B cell (primary cell): ENCODE measurements around the gene MIS18A. TPM values are rescaled to one million over a fixed set of nuclear protein-coding genes. Genes with fewer than 3 reads are reported as not detected.

Experiments used
- ATAC-seq: fragments of 200-7000 bp; cut with Tn5 transposase; one replicate; pipeline ENCODE4 v1.10.0; 2021; ENCODE audit warnings: low read depth, mild to moderate bottlenecking, moderate number of reproducible peaks, moderate library complexity
- CTCF ChIA-PET: fragments of 350-600 bp; sonication (Branson Sonifier 250); formaldehyde crosslinking; loops from one replicate; lab custom pipeline; 2021; ENCODE audit warnings: antibody characterized with exemption, inconsistent platforms; lab: Charles Lee
- POLR2A ChIA-PET: fragments of 350-600 bp; sonication (Branson Sonifier 250); formaldehyde crosslinking; loops from one replicate; lab custom pipeline; 2021; ENCODE audit warnings: antibody characterized with exemption; lab: Charles Lee
- DNase-seq: peaks from one replicate; pipeline ENCODE4 v3.0.0; 2013
- H2AFZ ChIP-seq: 2 replicates; pipeline ENCODE4 v1.6.1; 2012; ENCODE audit warnings: mild to moderate bottlenecking, low read depth, low read length; ENCODE audit not compliant: insufficient read depth, poor library complexity, severe bottlenecking
- H3K27ac ChIP-seq, 2 donors: 1 replicate in 1 of 2; 2 replicates in 1 of 2; pipeline ENCODE4 v1.5.1; 2012 to 2013; ENCODE audit warnings: low read length in 2 of 2, mild to moderate bottlenecking in 2 of 2, moderate library complexity in 1 of 2
- H3K27me3 ChIP-seq, 4 experiments: fragments of 200-600 bp in 1 of 4; sonication (generic) in 1 of 4; replicated peaks in 1 of 4; 1 replicate in 2 of 4; 2 replicates in 2 of 4; pipeline versions ENCODE4 v1.6.1 to v1.7.0; 2013 to 2016; ENCODE audit warnings: low read length in 3 of 4, mild to moderate bottlenecking in 2 of 4, mixed read lengths in 1 of 4, moderate library complexity in 1 of 4; ENCODE audit not compliant: insufficient read depth in 4 of 4, control insufficient read depth in 3 of 4; ENCODE audit errors: control extremely low read depth in 1 of 4
- H3K36me3 ChIP-seq, 2 experiments: replicated peaks in 1 of 2; 1 replicate in 1 of 2; 2 replicates in 1 of 2; pipeline versions ENCODE4 v1.6.1 to v1.7.1; 2013; ENCODE audit warnings: low read length in 1 of 2; ENCODE audit not compliant: insufficient read depth in 2 of 2, control insufficient read depth in 1 of 2; ENCODE audit errors: control extremely low read depth in 1 of 2, extremely low read depth in 1 of 2
- H3K4me1 ChIP-seq, 2 donors: fragments of 200-600 bp in 1 of 2; sonication (generic) in 1 of 2; 1 replicate in 1 of 2; 2 replicates in 1 of 2; pipeline versions ENCODE4 v1.5.1 to v1.6.1; 2013 to 2017; ENCODE audit warnings: low read length in 2 of 2; ENCODE audit not compliant: control insufficient read depth in 2 of 2, insufficient read depth in 2 of 2
- H3K4me2 ChIP-seq: replicated peaks from 2 replicates; pipeline ENCODE3; 2012; ENCODE audit warnings: mild to moderate bottlenecking, low read depth, low read length; ENCODE audit not compliant: poor library complexity, severe bottlenecking
- H3K4me3 ChIP-seq, 5 experiments: fragments of 200-600 bp in 1 of 5; sonication (generic) in 1 of 5; 1 replicate in 3 of 5; 2 replicates in 2 of 5; pipeline versions ENCODE4 v1.5.1 to v1.7.0; 2011 to 2016; ENCODE audit warnings: low read length in 4 of 5, mild to moderate bottlenecking in 4 of 5, low read depth in 2 of 5, control low read depth in 1 of 5, moderate library complexity in 1 of 5; ENCODE audit not compliant: insufficient read depth in 1 of 5; ENCODE audit errors: control extremely low read depth in 1 of 5, extremely low read depth in 1 of 5
- H3K79me2 ChIP-seq: fragments of 200-600 bp; sonication (generic); one replicate; pipeline ENCODE4 v1.6.0; 2016; ENCODE audit warnings: low read length; ENCODE audit not compliant: control insufficient read depth, insufficient read depth
- H3K9ac ChIP-seq: fragments of 200-600 bp; sonication (generic); 2 replicates; pipeline ENCODE4 v1.6.1; 2017; ENCODE audit warnings: mild to moderate bottlenecking, low read length, moderate library complexity
- H3K9me3 ChIP-seq, 3 donors: one replicate each; pipeline versions ENCODE4 v1.6.1 to v1.7.1; 2013; ENCODE audit warnings: low read length in 2 of 3; ENCODE audit not compliant: control insufficient read depth in 2 of 3, insufficient read depth in 1 of 3; ENCODE audit errors: control extremely low read depth in 1 of 3
- H4K20me1 ChIP-seq: 2 replicates; pipeline ENCODE4 v1.6.0; 2012; ENCODE audit warnings: mild to moderate bottlenecking, low read length; ENCODE audit not compliant: insufficient read depth, control insufficient read depth, poor library complexity, severe bottlenecking
- H3K27ac Mint-ChIP-seq: one replicate; pipeline ENCODE4 v1.8.0; 2021; ENCODE audit warnings: mixed read lengths
- H3K27me3 Mint-ChIP-seq: one replicate; pipeline ENCODE4 v1.8.0; 2021; ENCODE audit warnings: mixed read lengths
- H3K4me1 Mint-ChIP-seq: one replicate; pipeline ENCODE4 v1.8.0; 2021; ENCODE audit warnings: mixed read lengths
- H3K4me3 Mint-ChIP-seq: one replicate; pipeline ENCODE4 v1.8.0; 2021; ENCODE audit warnings: mixed read lengths
- H3K9me3 Mint-ChIP-seq: one replicate; pipeline ENCODE4 v1.8.0; 2022; ENCODE audit warnings: mixed read lengths; ENCODE audit not compliant: insufficient read depth
- EZH2 ChIP-seq: IDR thresholded peaks from 2 replicates; pipeline ENCODE4 v1.6.1; 2012; ENCODE audit warnings: borderline replicate concordance, low read depth, mild to moderate bottlenecking, moderate library complexity, low read length; ENCODE audit not compliant: insufficient read depth, poor library complexity, severe bottlenecking
- WGBS: methylation state at CpG from one replicate; pipeline ENCODE4 v1.1.5; 2013; ENCODE audit warnings: missing lambda C conversion rate; ENCODE audit not compliant: insufficient coverage; 5-methylcytosine and 5-hydroxymethylcytosine counted together
- intact Hi-C: fragments of 100-400 bp; cut with micrococcal nuclease; formaldehyde crosslinking; loops from one replicate; pipeline ENCODE4 v1.10.0; 2022
- polyA plus RNA-seq: library from polyadenylated mRNA; depleted of rRNA; stranded (reverse); fragments of >200 nt; gene quantifications from 2 replicates; pipeline ENCODE4 v1.2.3, GENCODE V29; 2012
- total RNA-seq, 2 donors: library from RNA; stranded (reverse); fragments of 120-200 nt in 1 of 2; gene quantifications; 1 replicate in 1 of 2; 2 replicates in 1 of 2; pipeline versions ENCODE4 v1.2.3 to v1.2.4, GENCODE V29; 2013 to 2022
- TF ChIP-seq, protein P1 (sequence below): fragments of 200-600 bp; IDR thresholded peaks from one replicate; pipeline ENCODE4 v1.8.0; 2022; ENCODE audit warnings: antibody characterized with exemption, mild to moderate bottlenecking

The MIS18A gene
- total and polyA plus RNA-seq, 2 donors (not counting 1 experiment from before 2014, with no cell fraction given) = 4.0 to 10.4 TPM

- Histone ChIP-seq H3K9me3 (peaks cover 0 to 9% (median 5%) of the 10 kb centered on the region in 3 donors), H3K27ac (no peak overlapping the region), H4K20me1 (no peaks in the 10 kb centered on the region), H3K27me3 (peaks cover 0 to 8% (median 1%) of the 10 kb centered on the region in 4 experiments), H2AFZ (no peak overlapping the region), H3K9ac (no peak overlapping the region), H3K79me2 (no peaks in the 10 kb centered on the region), H3K4me2 (no peak overlapping the region), H3K4me3 (no peak overlapping the region), H3K4me1 (no peaks in the 10 kb centered on the region), H3K36me3 (no peaks in the 10 kb centered on the region)
- Mint-ChIP-seq H3K27me3 (peaks cover 30% of the 10 kb centered on the region), H3K9me3 (peaks cover 6% of the 10 kb centered on the region), H3K27ac (no peak overlapping the region), H3K4me1 (no peaks in the 10 kb centered on the region), H3K4me3 (no peak overlapping the region)
- POLR2A ChIA-PET = no interaction called here
- intact Hi-C loops = no loop called here
- WGBS = 91% methylated on average over 14 of the region's 14 CpGs
- DNase-seq (no peak), ATAC-seq (no peak)
- no peak for TF ChIP-seq EZH2
- TF ChIP-seq, protein P1, sequence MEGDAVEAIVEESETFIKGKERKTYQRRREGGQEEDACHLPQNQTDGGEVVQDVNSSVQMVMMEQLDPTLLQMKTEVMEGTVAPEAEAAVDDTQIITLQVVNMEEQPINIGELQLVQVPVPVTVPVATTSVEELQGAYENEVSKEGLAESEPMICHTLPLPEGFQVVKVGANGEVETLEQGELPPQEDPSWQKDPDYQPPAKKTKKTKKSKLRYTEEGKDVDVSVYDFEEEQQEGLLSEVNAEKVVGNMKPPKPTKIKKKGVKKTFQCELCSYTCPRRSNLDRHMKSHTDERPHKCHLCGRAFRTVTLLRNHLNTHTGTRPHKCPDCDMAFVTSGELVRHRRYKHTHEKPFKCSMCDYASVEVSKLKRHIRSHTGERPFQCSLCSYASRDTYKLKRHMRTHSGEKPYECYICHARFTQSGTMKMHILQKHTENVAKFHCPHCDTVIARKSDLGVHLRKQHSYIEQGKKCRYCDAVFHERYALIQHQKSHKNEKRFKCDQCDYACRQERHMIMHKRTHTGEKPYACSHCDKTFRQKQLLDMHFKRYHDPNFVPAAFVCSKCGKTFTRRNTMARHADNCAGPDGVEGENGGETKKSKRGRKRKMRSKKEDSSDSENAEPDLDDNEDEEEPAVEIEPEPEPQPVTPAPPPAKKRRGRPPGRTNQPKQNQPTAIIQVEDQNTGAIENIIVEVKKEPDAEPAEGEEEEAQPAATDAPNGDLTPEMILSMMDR = no peak
- CTCF ChIA-PET = interaction anchor here (1.1 kb wide), 1 partner anchor 10 kb away, joined by 3 read pairs; no protein-coding TSS in a partner anchor
These were observed 30.0 kb downstream of the MIS18A start for GRCh38 chr21:32248571-32249461.

- Histone ChIP-seq H4K20me1 (no peaks in the 10 kb centered on the region), H3K36me3 (no peaks in the 10 kb centered on the region), H3K4me2 (no peak overlapping the region), H3K4me1 (no peaks in the 10 kb centered on the region), H3K4me3 (no peak overlapping the region), H3K79me2 (no peaks in the 10 kb centered on the region), H3K9me3 (peaks cover 0 to 9% (median 5%) of the 10 kb centered on the region in 3 donors), H3K27me3 (peaks cover 0 to 8% (median 1%) of the 10 kb centered on the region in 4 experiments), H2AFZ (no peak overlapping the region), H3K9ac (no peak overlapping the region), H3K27ac (no peak overlapping the region)
- H3K27ac Mint-ChIP-seq = no peak overlapping the region
- peaks cover 5% of the 10 kb centered on the region for H3K9me3 Mint-ChIP-seq
- no peak for DNase-seq
- CTCF ChIA-PET = no interaction called here
- POLR2A ChIA-PET = no interaction called here
- no peak overlapping the region for H3K4me3 Mint-ChIP-seq
- 96% methylated on average over 5 of the region's 9 CpGs for WGBS
- peaks cover 39% of the 10 kb centered on the region for H3K27me3 Mint-ChIP-seq
- TF ChIP-seq, protein P1 = no peak
- TF ChIP-seq EZH2 = no peak
- intact Hi-C loops = no loop called here
- no peaks in the 10 kb centered on the region for H3K4me1 Mint-ChIP-seq
- ATAC-seq = no peak
These were observed 32.2 kb downstream of the MIS18A start for GRCh38 chr21:32246571-32247140.
